OCI-LY7 (cell line): ENCODE data around the gene ADAM23. TPM values are rescaled to one million over a fixed set of nuclear protein-coding genes. Genes with fewer than 3 reads are reported as not detected.

Source experiments
- BruUV-seq: library from RNA; stranded (reverse); fragments of 400-500 nt; replicated peaks from 2 replicates; lab custom pipeline; 2021; lab: Mats Ljungman, UMichigan
- CTCF ChIA-PET: fragments of 300-600 bp; sonication (Branson Sonifier 250); formaldehyde crosslinking; loops from one replicate; lab custom pipeline; 2022; ENCODE audit warnings: antibody characterized with exemption; ENCODE audit not compliant: unreplicated experiment; lab: Charles Lee
- POLR2A ChIA-PET: fragments of 300-600 bp; sonication (Branson Sonifier 250); formaldehyde crosslinking; loops from one replicate; lab custom pipeline; 2022; ENCODE audit warnings: antibody characterized with exemption; lab: Charles Lee
- DNase-seq: peaks from one replicate; pipeline ENCODE4 v3.0.0-alpha.2; 2015; ENCODE audit warnings: low spot score
- H2AFZ ChIP-seq: fragments of 200-600 bp; sonication (generic), shearing (Covaris generic); 2 replicates; pipeline ENCODE4 v1.6.1; 2014; ENCODE audit warnings: mild to moderate bottlenecking, antibody characterized with exemption, low read length, moderate library complexity
- H3K27ac ChIP-seq: fragments of 200-600 bp; sonication (generic); 2 replicates; pipeline ENCODE4 v1.5.1; 2014; ENCODE audit warnings: mixed run types, low read depth, mild to moderate bottlenecking, moderate library complexity, low read length, inconsistent platforms; ENCODE audit not compliant: poor library complexity, severe bottlenecking
- H3K36me3 ChIP-seq: fragments of 200-600 bp; sonication (generic); 2 replicates; pipeline ENCODE4 v1.6.1; 2014; ENCODE audit warnings: mild to moderate bottlenecking, antibody characterized with exemption, low read length, moderate library complexity, mixed read lengths; ENCODE audit not compliant: insufficient read depth
- H3K4me1 ChIP-seq: fragments of 200-600 bp; sonication (generic); 2 replicates; pipeline ENCODE4 v1.5.1; 2014; ENCODE audit warnings: mild to moderate bottlenecking, low read length; ENCODE audit not compliant: insufficient read depth, poor library complexity, severe bottlenecking
- H3K4me2 ChIP-seq: fragments of 200-600 bp; sonication (generic); 2 replicates; pipeline ENCODE4 v1.6.1; 2014; ENCODE audit warnings: mild to moderate bottlenecking, low read length
- H3K4me3 ChIP-seq: fragments of 200-600 bp; sonication (generic); 2 replicates; pipeline ENCODE4 v1.5.1; 2014; ENCODE audit warnings: mild to moderate bottlenecking, low read depth, low read length; ENCODE audit not compliant: poor library complexity, severe bottlenecking
- H3K79me2 ChIP-seq: fragments of 200-600 bp; sonication (generic); 2 replicates; pipeline ENCODE4 v1.6.1; 2016; ENCODE audit warnings: low read depth, mild to moderate bottlenecking, low read length, moderate library complexity, mixed read lengths; ENCODE audit not compliant: insufficient read depth
- H3K9me2 ChIP-seq: fragments of 200-600 bp; sonication (generic); 2 replicates; pipeline ENCODE4 v1.6.1; 2016; ENCODE audit warnings: mild to moderate bottlenecking, low read length, mixed read lengths; ENCODE audit not compliant: insufficient read depth
- H3K9me3 ChIP-seq: fragments of 200-600 bp; sonication (generic); 2 replicates; pipeline ENCODE4 v1.6.1; 2014; ENCODE audit warnings: mild to moderate bottlenecking, mixed run types, low read length, mixed read lengths
- H4K20me1 ChIP-seq: fragments of 200-600 bp; sonication (generic); 2 replicates; pipeline ENCODE4 v1.6.1; 2014; ENCODE audit warnings: mild to moderate bottlenecking, antibody characterized with exemption, low read length, moderate library complexity, mixed read lengths; ENCODE audit not compliant: insufficient read depth
- CTCF ChIP-seq: fragments of 200-600 bp; sonication (generic); conservative IDR thresholded peaks from 2 replicates; pipeline ENCODE4 v1.5.1; 2014; ENCODE audit warnings: mild to moderate bottlenecking, antibody characterized with exemption, low read length, moderate library complexity, mixed read lengths
- EZH2phosphoT487 ChIP-seq: fragments of 200-600 bp; sonication (generic); IDR thresholded peaks from 2 replicates; pipeline ENCODE4 v1.6.1; 2018; ENCODE audit warnings: low read depth, borderline replicate concordance, mild to moderate bottlenecking, mixed run types, antibody characterized with exemption, low read length, moderate library complexity, mixed read lengths
- intact Hi-C: fragments of 100-400 bp; cut with micrococcal nuclease; formaldehyde crosslinking; loops from one replicate; pipeline ENCODE4 v1.10.0; 2022; ENCODE audit not compliant: unreplicated experiment
- total RNA-seq, 2 experiments: library from RNA; depleted of rRNA in 1 of 2; stranded (reverse); fragments of >200 nt in 1 of 2; shearing (Covaris generic) in 1 of 2; gene quantifications; 2 replicates each; pipeline ENCODE4 v1.2.3, GENCODE V29; 2014 to 2022

ADAM23 gene
- total RNA-seq, 2 experiments from 2014 or later, result 0.53 TPM; not detected in 1

GRCh38 chr2:206563374-206563773 is 120.0 kb downstream of the ADAM23 start:
- no peaks in the 10 kb centered on the region for H3K4me1 ChIP-seq
- DNase-seq, result no peak
- ChIA-PET CTCF (no interaction called here), POLR2A (no interaction called here)
- TF ChIP-seq CTCF (no peak), EZH2phosphoT487 (no peak)
- no peak overlapping the region for H2AFZ ChIP-seq
- intact Hi-C loops, result no loop called here
- H3K79me2 ChIP-seq, result no peaks in the 10 kb centered on the region
- no peaks in the 10 kb centered on the region for H3K9me3 ChIP-seq
- no peaks in the 10 kb centered on the region for H3K36me3 ChIP-seq
- no peak overlapping the region for H3K4me2 ChIP-seq
- no peaks in the 10 kb centered on the region for H3K9me2 ChIP-seq
- no peak overlapping the region for H3K27ac ChIP-seq
- no TSS peak for BruUV-seq
- H4K20me1 ChIP-seq, result no peaks in the 10 kb centered on the region
- no peak overlapping the region for H3K4me3 ChIP-seq

- Histone ChIP-seq H4K20me1 (no peaks in the 10 kb centered on the region), H3K79me2 (no peaks in the 10 kb centered on the region), H3K4me3 (no peak overlapping the region), H2AFZ (no peak overlapping the region), H3K9me3 (no peaks in the 10 kb centered on the region), H3K36me3 (no peaks in the 10 kb centered on the region), H3K9me2 (no peaks in the 10 kb centered on the region), H3K4me2 (no peak overlapping the region), H3K4me1 (no peaks in the 10 kb centered on the region), H3K27ac (no peak overlapping the region)
- no TSS peak for BruUV-seq
- TF ChIP-seq CTCF (no peak), EZH2phosphoT487 (no peak)
- intact Hi-C loops, result no loop called here
- CTCF ChIA-PET, result no interaction called here
- no peak for DNase-seq
- POLR2A ChIA-PET, result interaction anchor here (0.6 to 1.2 kb wide), 2 partner anchors 550 to 1743 kb away, joined by 3 to 4 read pairs; no protein-coding TSS in a partner anchor
Observed at GRCh38 chr2:206565666-206566065, 122.3 kb downstream of the ADAM23 start.

GRCh38 chr2:206569470-206569869 is 126.1 kb downstream of the ADAM23 start:
- Histone ChIP-seq H3K9me2 (no peaks in the 10 kb centered on the region), H4K20me1 (no peaks in the 10 kb centered on the region), H3K27ac (no peak overlapping the region), H3K79me2 (no peaks in the 10 kb centered on the region), H2AFZ (no peak overlapping the region), H3K4me1 (no peaks in the 10 kb centered on the region), H3K9me3 (no peaks in the 10 kb centered on the region), H3K36me3 (no peaks in the 10 kb centered on the region), H3K4me2 (no peak overlapping the region), H3K4me3 (no peak overlapping the region)
- POLR2A ChIA-PET, result no interaction called here
- CTCF ChIA-PET, result no interaction called here
- no TSS peak for BruUV-seq
- TF ChIP-seq CTCF (no peak), EZH2phosphoT487 (no peak)
- intact Hi-C loops, result no loop called here
- no peak for DNase-seq
